ENCODE results near the gene YARS1. TPM values are rescaled to one million over a fixed set of nuclear protein-coding genes. Genes with fewer than 3 reads are reported as not detected.

Gene YARS1
- polyA plus RNA-seq, 3 donors = 38.1 to 42.7 (median 39.8) TPM

DNA sequence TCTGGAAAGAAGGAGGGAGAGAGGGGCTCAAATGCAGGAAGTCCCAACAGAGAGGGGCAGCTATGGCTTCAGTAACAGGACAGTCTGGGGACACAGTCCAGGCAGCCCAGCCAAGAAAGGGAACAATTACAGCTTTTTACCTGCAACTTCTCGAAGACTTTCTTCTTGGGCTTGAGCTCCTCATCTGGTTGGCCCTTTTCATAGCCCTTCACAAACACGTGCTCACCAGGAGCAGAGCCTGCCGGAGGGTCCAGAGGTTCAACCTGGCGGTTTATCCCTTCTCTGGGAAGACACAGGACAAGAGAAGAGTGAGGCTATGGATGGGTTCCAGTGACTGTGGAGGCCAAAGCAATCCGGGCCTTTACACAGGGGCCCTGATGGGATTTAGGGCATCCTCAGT, 37.9 kb downstream of the YARS1 start:
- Mint-ChIP-seq H3K27me3 (ENCODE audit: low read depth in 3 of 3) (peaks cover 0 to 2% (median 0%) of the 10 kb centered on the region in 3 donors), H3K9me3 (no peaks in the 10 kb centered on the region), H3K27ac (peak overlapping the region in 2 of 7 donors; percentile 46 to 61), H3K4me1 (no peaks in the 10 kb centered on the region), H3K36me3 (peaks cover 75 to 90% of the 10 kb centered on the region in 2 donors), H3K4me3 (no peak overlapping the region)
- Histone ChIP-seq H2AFZ (ENCODE audit: insufficient read depth, low read depth, low read length, poor library complexity, severe bottlenecking) (no peak overlapping the region), H3K79me2 (ENCODE audit: insufficient read depth, low read length) (no peaks in the 10 kb centered on the region), H3K4me2 (replicated peaks; ENCODE audit: extremely low read depth, low read length, poor library complexity, severe bottlenecking) (no peak overlapping the region), H3K27me3 (ENCODE audit: control insufficient read depth in 2 of 2, insufficient read depth in 2 of 2, low read length in 2 of 2) (no peaks in the 10 kb centered on the region), H3K4me3 (replicated peaks in 1 of 3; ENCODE audit: low read depth in 2 of 3, low read length in 3 of 3) (no peak overlapping the region), H3K27ac (ENCODE audit: low read depth in 1 of 2, low read length in 2 of 2) (no peak overlapping the region), H4K20me1 (ENCODE audit: insufficient read depth, low read length) (no peaks in the 10 kb centered on the region), H3K36me3 (replicated peaks in 1 of 2; ENCODE audit: control insufficient read depth in 1 of 2, insufficient read depth in 2 of 2, low read length in 2 of 2) (peaks cover 81 to 96% of the 10 kb centered on the region in 2 donors), H3K9ac (ENCODE audit: insufficient read depth, low read length, poor library complexity, severe bottlenecking) (no peak overlapping the region), H3K4me1 (ENCODE audit: control insufficient read depth in 1 of 2, insufficient read depth in 2 of 2, low read length in 2 of 2) (no peaks in the 10 kb centered on the region), H3K9me3 (replicated peaks in 1 of 2; ENCODE audit: control insufficient read depth in 1 of 2, insufficient read depth in 1 of 2, low read length in 2 of 2) (no peaks in the 10 kb centered on the region)
- 100% methylated on average over 2 of the region's 5 CpGs for WGBS (ENCODE audit: insufficient coverage)
- TF ChIP-seq, protein P1, sequence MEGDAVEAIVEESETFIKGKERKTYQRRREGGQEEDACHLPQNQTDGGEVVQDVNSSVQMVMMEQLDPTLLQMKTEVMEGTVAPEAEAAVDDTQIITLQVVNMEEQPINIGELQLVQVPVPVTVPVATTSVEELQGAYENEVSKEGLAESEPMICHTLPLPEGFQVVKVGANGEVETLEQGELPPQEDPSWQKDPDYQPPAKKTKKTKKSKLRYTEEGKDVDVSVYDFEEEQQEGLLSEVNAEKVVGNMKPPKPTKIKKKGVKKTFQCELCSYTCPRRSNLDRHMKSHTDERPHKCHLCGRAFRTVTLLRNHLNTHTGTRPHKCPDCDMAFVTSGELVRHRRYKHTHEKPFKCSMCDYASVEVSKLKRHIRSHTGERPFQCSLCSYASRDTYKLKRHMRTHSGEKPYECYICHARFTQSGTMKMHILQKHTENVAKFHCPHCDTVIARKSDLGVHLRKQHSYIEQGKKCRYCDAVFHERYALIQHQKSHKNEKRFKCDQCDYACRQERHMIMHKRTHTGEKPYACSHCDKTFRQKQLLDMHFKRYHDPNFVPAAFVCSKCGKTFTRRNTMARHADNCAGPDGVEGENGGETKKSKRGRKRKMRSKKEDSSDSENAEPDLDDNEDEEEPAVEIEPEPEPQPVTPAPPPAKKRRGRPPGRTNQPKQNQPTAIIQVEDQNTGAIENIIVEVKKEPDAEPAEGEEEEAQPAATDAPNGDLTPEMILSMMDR (IDR thresholded peaks at IDR 0.05) = no peak
- intact Hi-C loops (cut with micrococcal nuclease) = no loop called here
- DNase-seq = no peak

DNA sequence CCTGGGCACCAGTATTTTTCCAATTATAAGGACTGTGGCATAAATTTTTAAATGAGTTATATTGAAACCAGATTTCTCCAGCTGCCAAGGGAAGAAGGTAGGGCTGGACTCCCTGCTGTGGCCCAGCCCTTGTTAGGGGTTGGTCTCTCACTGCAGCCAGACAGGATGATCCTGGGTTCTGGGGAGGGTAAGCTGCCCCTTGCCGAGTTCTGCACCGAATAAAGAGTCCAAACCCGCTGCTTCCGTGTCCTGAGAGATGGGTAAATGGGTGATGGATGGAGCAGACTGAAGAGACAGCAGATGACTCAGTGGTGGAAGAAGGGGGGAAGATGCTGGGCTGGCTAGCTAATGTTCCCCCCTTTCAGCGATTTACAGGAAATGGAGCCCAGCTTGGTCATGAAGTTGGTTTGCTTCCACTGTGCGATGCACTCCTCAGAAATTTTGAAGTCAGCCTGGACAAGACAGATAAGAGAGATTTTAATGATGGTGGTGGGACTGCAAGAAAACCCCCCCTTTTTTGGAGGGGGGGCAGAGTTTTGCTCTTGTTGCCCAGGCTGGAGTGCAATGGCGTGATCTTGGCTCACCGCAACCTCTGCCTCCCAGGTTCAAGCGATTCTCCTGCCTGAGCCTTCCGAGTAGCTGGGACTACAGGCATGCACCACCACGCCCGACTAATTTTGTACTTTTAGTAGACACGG, 41.4 kb downstream of the YARS1 start:
- Histone ChIP-seq H3K4me2 (replicated peaks; ENCODE audit: extremely low read depth, low read length, poor library complexity, severe bottlenecking) (no peak overlapping the region), H3K4me3 (replicated peaks in 1 of 3; ENCODE audit: low read depth in 2 of 3, low read length in 3 of 3) (no peak overlapping the region), H3K4me1 (ENCODE audit: control insufficient read depth in 1 of 2, insufficient read depth in 2 of 2, low read length in 2 of 2) (no peaks in the 10 kb centered on the region), H3K36me3 (replicated peaks in 1 of 2; ENCODE audit: control insufficient read depth in 1 of 2, insufficient read depth in 2 of 2, low read length in 2 of 2) (peaks cover 56 to 73% of the 10 kb centered on the region in 2 donors), H3K9ac (ENCODE audit: insufficient read depth, low read length, poor library complexity, severe bottlenecking) (no peak overlapping the region), H2AFZ (ENCODE audit: insufficient read depth, low read depth, low read length, poor library complexity, severe bottlenecking) (no peak overlapping the region), H3K79me2 (ENCODE audit: insufficient read depth, low read length) (no peaks in the 10 kb centered on the region), H3K27ac (ENCODE audit: low read depth in 1 of 2, low read length in 2 of 2) (no peak overlapping the region), H3K9me3 (replicated peaks in 1 of 2; ENCODE audit: control insufficient read depth in 1 of 2, insufficient read depth in 1 of 2, low read length in 2 of 2) (no peaks in the 10 kb centered on the region), H4K20me1 (ENCODE audit: insufficient read depth, low read length) (no peaks in the 10 kb centered on the region), H3K27me3 (ENCODE audit: control insufficient read depth in 2 of 2, insufficient read depth in 2 of 2, low read length in 2 of 2) (no peaks in the 10 kb centered on the region)
- 65% methylated on average over 12 of the region's 13 CpGs for WGBS (ENCODE audit: insufficient coverage)
- H3K27me3 Mint-ChIP-seq (ENCODE audit: low read depth in 3 of 3) = no peaks in the 10 kb centered on the region
- intact Hi-C loops (cut with micrococcal nuclease) = no loop called here
- H3K27ac Mint-ChIP-seq = peak overlapping the region in 1 of 7 donors; percentile 57
- H3K4me3 Mint-ChIP-seq = no peak overlapping the region
- peaks cover 52 to 77% of the 10 kb centered on the region in 2 donors for H3K36me3 Mint-ChIP-seq
- no peak for DNase-seq
- no peaks in the 10 kb centered on the region for H3K9me3 Mint-ChIP-seq
- peaks cover 2% of the 10 kb centered on the region for H3K4me1 Mint-ChIP-seq
- TF ChIP-seq, protein P1 (IDR thresholded peaks at IDR 0.05) = no peak

Measured in CD14-positive monocyte (primary cell).